Stimulated activated CD8-positive, alpha-beta memory T cell treated with anti-CD3 and anti-CD28 coated beads, Interleukin-12 subunit alpha, Interleukin-12 subunit beta, amount 100 ng/mL, for 24 hours (primary cell): Measurements from ENCODE around the gene CST5.
"Not testable (repeated sequence)": the region's sequence is repeated elsewhere in the genome, so short reads cannot be mapped to it uniquely, and the experiment has no call there.

Experiments used
- DNase-seq: peaks from one replicate; pipeline ENCODE4 v3.0.0-alpha.2; 2020; ENCODE audit errors: extremely low read depth

CST5 gene

DNA sequence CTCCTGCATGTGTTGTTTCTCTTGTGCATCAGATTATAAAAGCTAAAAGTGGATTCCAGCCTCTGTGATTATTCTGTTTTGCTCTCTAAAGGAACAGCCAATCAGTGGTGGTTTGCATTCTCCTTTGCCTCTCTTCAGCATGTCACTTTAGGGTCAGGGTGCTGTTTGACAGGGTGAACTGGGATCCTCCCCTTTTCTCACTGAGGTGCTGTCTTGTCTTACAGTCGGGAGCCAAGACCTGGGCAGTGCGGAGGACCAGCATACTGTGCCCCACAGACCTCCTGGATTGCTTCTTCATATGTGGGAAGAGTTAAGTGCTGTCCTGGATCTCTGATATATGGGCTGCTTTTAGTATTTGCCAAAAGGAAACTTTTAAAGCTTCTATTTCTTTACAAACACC, 37.9 kb downstream of the CST5 start:
- no peak for DNase-seq

- DNase-seq: no peak
These were observed 43.8 kb downstream of the CST5 start for GRCh38 chr20:23835716-23836115.

DNA sequence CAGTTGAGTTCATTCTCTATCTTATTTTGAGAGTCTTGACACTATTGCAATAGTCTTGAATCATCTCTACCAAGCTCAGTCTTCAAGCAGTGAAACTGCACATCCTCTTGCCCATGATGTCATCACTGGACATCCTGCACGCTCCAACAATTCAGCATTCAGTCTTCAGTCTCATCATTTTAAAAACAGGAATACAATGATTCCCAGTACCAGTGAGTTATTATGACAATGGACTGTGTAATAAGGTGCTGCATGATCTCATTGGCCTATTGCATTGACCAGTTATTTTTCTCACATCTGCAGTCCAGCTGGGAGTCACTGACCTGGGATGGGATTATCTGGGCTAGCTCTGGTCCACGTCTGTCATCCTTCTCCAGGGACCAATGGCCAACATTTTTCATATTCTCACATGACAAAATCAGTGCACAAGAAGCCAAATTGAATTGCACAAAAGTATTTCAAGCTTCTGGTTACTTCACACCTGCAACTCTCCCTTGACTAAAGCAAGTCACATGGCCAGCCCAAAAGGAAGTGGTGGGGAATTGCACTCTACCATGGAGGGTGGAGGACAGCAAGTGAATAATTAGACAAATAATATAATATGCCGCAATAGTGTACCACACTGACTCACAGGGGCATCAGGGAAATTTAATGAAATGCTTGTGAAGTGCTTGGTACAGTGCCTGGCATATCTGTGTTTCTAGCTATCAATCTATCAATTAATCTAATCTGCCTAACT, 46.6 kb downstream of the CST5 start:
- no peak for DNase-seq

DNA sequence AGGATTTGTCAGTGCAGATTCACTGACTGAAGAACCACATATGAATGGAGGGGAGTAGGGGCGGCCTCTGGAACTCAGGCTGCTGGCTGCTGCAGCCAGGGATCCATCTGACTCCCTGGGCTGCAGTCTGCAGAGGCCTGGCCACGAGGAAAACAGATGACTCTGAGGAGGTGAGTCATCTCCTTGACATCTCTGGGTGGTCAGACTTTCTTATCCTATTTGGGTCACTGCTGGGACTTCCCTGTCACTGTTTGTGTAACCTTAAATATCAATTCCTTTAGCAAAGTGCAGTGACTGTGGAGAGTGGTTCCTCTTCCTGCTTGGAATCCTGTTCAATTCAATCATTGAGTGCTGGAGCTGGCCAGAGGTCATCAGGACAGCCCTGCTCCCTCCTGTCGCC, 47.6 kb downstream of the CST5 start:
- not testable (repeated sequence) for DNase-seq

- DNase-seq: no peak
These were observed 53.0 kb downstream of the CST5 start, which contains the start of gene CST2 for GRCh38 chr20:23826541-23827021. Gene CST2 (minus strand): TSS chr20:23826729. CDS start chr20:23826660, 69 bp downstream.
